ENCODE measurements around the gene UBXN10. TPM values are rescaled to one million over a fixed set of nuclear protein-coding genes. Genes with fewer than 3 reads are reported as not detected.

The UBXN10 gene
- total and polyA plus RNA-seq, 2 of the 4 experiments (the other 2 are of a cell fraction): not detected

DNA sequence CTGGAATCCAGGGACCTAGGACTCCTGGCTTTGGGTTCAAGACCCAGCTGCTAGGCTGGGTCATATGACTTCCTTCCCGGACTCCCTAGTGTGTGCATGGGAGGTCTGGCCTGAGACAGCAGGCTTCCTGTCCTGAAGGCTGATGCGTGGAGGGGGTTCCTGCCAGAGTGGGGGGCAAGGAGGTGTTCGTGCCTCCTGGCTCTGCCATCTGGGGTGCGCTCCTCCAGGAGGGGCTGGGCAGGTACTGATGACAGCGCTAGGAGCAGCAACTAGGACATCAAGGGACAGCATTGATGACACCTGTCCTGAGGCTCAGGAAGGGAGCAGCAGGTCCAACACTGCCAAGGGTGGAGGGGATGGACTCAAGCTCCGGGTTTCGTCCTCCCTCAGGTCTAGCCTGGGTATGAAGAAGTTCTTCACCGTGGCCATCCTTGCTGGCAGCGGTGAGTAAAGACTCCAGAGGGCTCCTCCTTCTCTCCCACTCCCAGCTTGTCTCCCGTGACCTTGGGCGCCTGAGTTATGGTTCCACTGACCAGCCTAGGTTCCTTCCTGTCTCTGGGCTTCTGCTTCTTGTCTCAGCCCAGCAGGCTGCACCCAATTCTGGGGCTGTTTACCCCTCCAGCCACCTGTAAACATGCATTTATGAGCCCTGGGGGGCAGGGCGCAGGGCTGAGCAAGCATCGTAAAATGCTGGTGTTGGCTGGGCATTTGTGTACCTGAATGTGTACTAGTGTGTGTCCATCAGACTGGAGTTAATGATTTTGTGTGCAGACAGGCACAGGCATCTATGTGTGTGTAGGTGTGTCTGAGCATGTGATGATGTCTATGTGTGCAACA is 45.9 kb upstream of the UBXN10 start:
- intact Hi-C loops (cut with micrococcal nuclease) (no loop called here), dilution Hi-C loops (cut with HindIII; ENCODE audit: low sequenced_read_pairs, unreplicated experiment) (no loop called here), in situ Hi-C loops (cut with MboI; ENCODE audit: low sequenced_read_pairs) (no loop called here)
- no peak overlapping the region for H3K27ac ChIP-seq (ENCODE audit: insufficient read depth, low read length)
- no peak overlapping the region for H3K56ac ChIP-seq (ENCODE audit: extremely low read depth, insufficient read depth, low read length)
- H3K79me1 ChIP-seq (ENCODE audit: low read depth in 1 of 2, low read length in 2 of 2): no peaks in the 10 kb centered on the region
- no peak overlapping the region for H2BK15ac ChIP-seq (ENCODE audit: low read depth, low read length)
- DNase-seq: no peak
- no peak overlapping the region for H3K14ac ChIP-seq (replicated peaks; ENCODE audit: low read depth, low read length)
- WGBS, 2 experiments (ENCODE audit: extremely low coverage in 2 of 2, insufficient read length in 1 of 2): 93% methylated on average over 3 of the region's 13 CpGs; no CpG with 5 or more reads in 1 of the 2 experiments
- CTCF ChIA-PET: no interaction called here
- 0 out of 2 replicates have a peak, but pooled peaks cover 3% of the 10 kb centered on the region for H3K9me1 ChIP-seq (ENCODE audit: insufficient read depth, low read length)
- ATAC-seq (ENCODE audit: low read depth): no peak
- H2AK5ac ChIP-seq (ENCODE audit: low read depth, low read length): no peak overlapping the region
- no peaks in the 10 kb centered on the region for H3K4me1 ChIP-seq (ENCODE audit: control insufficient read depth, insufficient read depth, low read length)
- no peak for TF ChIP-seq SMC3 (IDR thresholded peaks at IDR 0.05; ENCODE audit: low read depth, low read length)
- no peak for TF ChIP-seq USF2 (IDR thresholded peaks at IDR 0.05; ENCODE audit: low read depth, low read length)
- TF ChIP-seq CHD1 (IDR thresholded peaks at IDR 0.05; ENCODE audit: low read depth, low read length): no peak
- TF ChIP-seq RFX5 (IDR thresholded peaks at IDR 0.05; ENCODE audit: low read depth, low read length): no peak
- no peak overlapping the region for H2BK120ac ChIP-seq (ENCODE audit: low read depth, low read length)
- no peak overlapping the region for H2BK20ac ChIP-seq (ENCODE audit: low read depth, low read length)
- H3K4ac ChIP-seq (ENCODE audit: low read depth, low read length): no peak overlapping the region
- H4K5ac ChIP-seq (ENCODE audit: low read depth, low read length): no peak overlapping the region
- peaks cover 22% of the 10 kb centered on the region for H3K27me3 ChIP-seq (ENCODE audit: control insufficient read depth, insufficient read depth, low read length)
- H2AFZ ChIP-seq (replicated peaks; ENCODE audit: low read length, poor library complexity): no peak overlapping the region
- no peak overlapping the region for H3K18ac ChIP-seq (ENCODE audit: low read depth, low read length)
- H3K4me3 ChIP-seq (ENCODE audit: insufficient read depth, low read depth, low read length): no peak overlapping the region
- no peak overlapping the region for H3K9ac ChIP-seq (ENCODE audit: low read depth, low read length)
- no peaks in the 10 kb centered on the region; the same call in 1 of the 2 replicates for H4K20me1 ChIP-seq (ENCODE audit: insufficient read depth, low read length)
- no peak overlapping the region for H2BK5ac ChIP-seq (ENCODE audit: low read depth, low read length, poor library complexity, severe bottlenecking)
- H3K23ac ChIP-seq (ENCODE audit: low read depth, low read length): no peak overlapping the region
- H3K36me3 ChIP-seq (ENCODE audit: control insufficient read depth, insufficient read depth, low read length): no peaks in the 10 kb centered on the region
- no peak overlapping the region for H3K4me2 ChIP-seq (ENCODE audit: low read depth, low read length)
- BruUV-seq (replicated peaks): no TSS peak
- H4K8ac ChIP-seq (ENCODE audit: low read depth in 2 of 2, low read length in 2 of 2): no peak overlapping the region
- POLR2A ChIA-PET (ENCODE audit: unreplicated experiment): no interaction called here
- no peak overlapping the region for H4K91ac ChIP-seq (ENCODE audit: insufficient read depth, low read depth, low read length)
- H3K9me3 ChIP-seq (ENCODE audit: control insufficient read depth, insufficient read depth, low read length): no peaks in the 10 kb centered on the region
- H2AK9ac ChIP-seq (replicated peaks; ENCODE audit: low read depth, low read length, poor library complexity): peak overlapping the region; percentile 42

Measured in IMR-90 (cell line).